Activated naive CD8-positive, alpha-beta T cell treated with anti-CD3 and anti-CD28 coated beads, Interleukin-2, amount 10 ng/mL, durations not matched to agents 7 days and 5 days (primary cell): ENCODE results near the gene RFPL2. TPM values are rescaled to one million over a fixed set of nuclear protein-coding genes. Genes with fewer than 3 reads are reported as not detected.

Source experiments
- ATAC-seq: fragments of 150-1000 bp; cut with Tn5 transposase; one replicate; pipeline ENCODE4 v1.10.0; 2021; ENCODE audit warnings: low read depth, moderate library complexity
- POLR2A ChIA-PET: fragments of 350-600 bp; sonication (Branson Sonifier 250); formaldehyde crosslinking; loops from one replicate; lab custom pipeline; 2021; ENCODE audit warnings: antibody characterized with exemption; lab: Charles Lee
- DNase-seq: peaks from one replicate; pipeline ENCODE4 v3.0.0; 2021
- H3K27ac Mint-ChIP-seq: one replicate; pipeline ENCODE4 v1.8.0; 2022; ENCODE audit warnings: mild to moderate bottlenecking, mixed read lengths
- H3K27me3 Mint-ChIP-seq: one replicate; pipeline ENCODE4 v1.8.0; 2022; ENCODE audit warnings: mild to moderate bottlenecking, moderate library complexity, mixed read lengths
- H3K36me3 Mint-ChIP-seq: one replicate; pipeline ENCODE4 v1.8.0; 2021; ENCODE audit warnings: mild to moderate bottlenecking, mixed read lengths
- H3K4me1 Mint-ChIP-seq: one replicate; pipeline ENCODE4 v1.8.0; 2021; ENCODE audit warnings: mixed read lengths
- H3K4me3 Mint-ChIP-seq: one replicate; pipeline ENCODE4 v1.8.0; 2022; ENCODE audit warnings: mild to moderate bottlenecking, moderate library complexity, mixed read lengths
- H3K9me3 Mint-ChIP-seq: one replicate; pipeline ENCODE4 v1.8.0; 2021; ENCODE audit warnings: mixed read lengths
- total RNA-seq, 2 experiments: library from RNA; stranded (reverse); gene quantifications; one replicate each; pipeline ENCODE4 v1.2.3, GENCODE V29; 2021

RFPL2 gene
- not detected for total RNA-seq

DNA sequence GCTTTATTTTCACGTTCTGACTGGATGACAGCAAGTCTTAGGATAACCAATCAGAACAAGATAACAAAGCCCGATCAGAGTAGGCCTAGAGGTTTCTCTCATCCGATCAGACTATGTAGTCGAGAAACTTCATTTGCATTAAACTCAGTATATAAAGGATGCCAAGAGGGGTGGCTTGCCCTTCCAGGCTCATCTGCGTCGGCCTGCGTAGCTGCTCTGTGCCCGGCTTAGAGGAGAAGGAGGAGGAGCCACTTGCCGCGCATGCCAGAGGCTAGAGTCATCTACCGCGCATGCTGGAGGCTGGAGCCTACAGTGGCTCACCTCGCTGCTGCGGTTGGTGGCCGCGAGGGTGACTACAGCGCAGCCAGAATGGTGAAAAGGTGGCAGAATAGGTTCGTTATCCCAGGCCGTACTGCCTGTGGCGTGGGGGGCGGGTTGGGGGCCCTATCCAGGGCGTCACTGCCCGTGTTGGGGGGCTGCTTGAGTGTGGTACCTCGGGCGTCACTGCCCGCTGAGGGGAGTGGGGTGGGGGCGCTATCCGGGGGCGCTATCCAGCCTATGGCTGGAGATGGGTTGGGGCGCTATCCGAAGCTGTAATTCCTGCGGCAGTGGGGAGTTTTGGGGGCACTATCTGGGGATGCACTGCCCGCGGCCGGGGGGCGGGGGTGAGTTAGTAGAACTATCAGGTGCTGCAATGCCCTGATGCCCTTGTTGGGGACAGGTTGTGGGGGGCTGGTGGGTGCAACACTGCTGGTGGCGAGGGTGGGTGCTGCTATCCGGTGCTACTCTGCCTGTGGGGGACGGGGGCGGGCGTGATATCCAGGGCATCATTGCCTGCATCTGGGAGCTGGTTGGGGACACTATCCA lies at the start of gene RFPL2:
Gene RFPL2, minus strand, starts transcription at position 218 of the 867 bp plus-strand sequence. CDS start 2,622 bp downstream, outside the sequence.
- POLR2A ChIA-PET: no interaction called here
- peak; percentile 31 for ATAC-seq
- Mint-ChIP-seq H3K4me1 (peaks cover 21% of the 10 kb centered on the region), H3K4me3 (peak within 1 kb of the TSS; percentile 68), H3K27ac (peak within 1 kb of the TSS; percentile 31), H3K9me3 (no peaks in the 10 kb centered on the region), H3K36me3 (no peaks in the 10 kb centered on the region), H3K27me3 (peaks cover 29% of the 10 kb centered on the region)
- no peak for DNase-seq

GRCh38 chr22:32249231-32249630 lies 44.4 kb upstream of the RFPL2 start:
- POLR2A ChIA-PET: no interaction called here
- Mint-ChIP-seq H3K9me3 (no peaks in the 10 kb centered on the region), H3K36me3 (no peaks in the 10 kb centered on the region), H3K4me1 (no peaks in the 10 kb centered on the region), H3K4me3 (no peak overlapping the region), H3K27me3 (peaks cover 64% of the 10 kb centered on the region), H3K27ac (no peak overlapping the region)
- no peak for ATAC-seq
- no peak for DNase-seq

- H3K9me3 Mint-ChIP-seq: no peaks in the 10 kb centered on the region
- POLR2A ChIA-PET: interaction anchor here (0.5 kb wide), 1 partner anchor 608 kb away, joined by 3 read pairs; no protein-coding TSS in a partner anchor
- DNase-seq: no peak
- H3K27ac Mint-ChIP-seq: no peak overlapping the region
- no peaks in the 10 kb centered on the region for H3K4me1 Mint-ChIP-seq
- H3K4me3 Mint-ChIP-seq: no peak overlapping the region
- ATAC-seq: no peak
- peaks cover 63% of the 10 kb centered on the region for H3K27me3 Mint-ChIP-seq
- no peaks in the 10 kb centered on the region for H3K36me3 Mint-ChIP-seq
Observed at GRCh38 chr22:32248276-32248675, 43.4 kb upstream of the RFPL2 start.

- Mint-ChIP-seq H3K27ac (no peak overlapping the region), H3K4me3 (no peak overlapping the region), H3K36me3 (no peaks in the 10 kb centered on the region), H3K4me1 (no peaks in the 10 kb centered on the region), H3K9me3 (no peaks in the 10 kb centered on the region), H3K27me3 (peaks cover 51% of the 10 kb centered on the region)
- ATAC-seq (no peak), DNase-seq (no peak)
- POLR2A ChIA-PET: no interaction called here
Observed at GRCh38 chr22:32246166-32246565, 41.3 kb upstream of the RFPL2 start.

DNA sequence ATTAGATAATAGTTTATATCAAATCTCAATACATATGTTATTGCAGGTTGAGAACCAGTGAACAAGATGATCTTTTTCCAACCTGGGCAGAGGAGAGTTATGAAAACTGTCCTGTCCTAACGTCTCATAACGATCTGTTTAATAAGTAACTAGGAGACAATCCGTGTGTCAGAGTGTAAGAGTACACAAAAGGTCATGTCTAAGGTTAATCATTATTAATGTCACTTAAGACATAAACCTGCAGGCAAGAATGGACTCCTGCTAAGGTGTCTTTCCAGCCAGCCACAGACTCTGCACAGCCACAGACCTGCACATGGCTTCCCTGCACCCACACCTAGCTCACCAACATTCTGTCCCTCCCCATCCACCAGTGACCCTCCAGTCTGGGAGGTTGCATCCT lies 40.2 kb upstream of the RFPL2 start:
- ATAC-seq (no peak), DNase-seq (no peak)
- no peak overlapping the region for H3K27ac Mint-ChIP-seq
- peaks cover 49% of the 10 kb centered on the region for H3K27me3 Mint-ChIP-seq
- no peak overlapping the region for H3K4me3 Mint-ChIP-seq
- no peaks in the 10 kb centered on the region for H3K9me3 Mint-ChIP-seq
- no peaks in the 10 kb centered on the region for H3K36me3 Mint-ChIP-seq
- H3K4me1 Mint-ChIP-seq: no peaks in the 10 kb centered on the region
- POLR2A ChIA-PET: no interaction called here

GRCh38 chr22:32244547-32244946 lies 39.7 kb upstream of the RFPL2 start:
- H3K9me3 Mint-ChIP-seq: no peaks in the 10 kb centered on the region
- no peak for DNase-seq
- ATAC-seq: no peak
- no peaks in the 10 kb centered on the region for H3K4me1 Mint-ChIP-seq
- no peak overlapping the region for H3K27ac Mint-ChIP-seq
- no peak overlapping the region for H3K4me3 Mint-ChIP-seq
- POLR2A ChIA-PET: no interaction called here
- peaks cover 45% of the 10 kb centered on the region for H3K27me3 Mint-ChIP-seq
- H3K36me3 Mint-ChIP-seq: no peaks in the 10 kb centered on the region

- H3K4me1 Mint-ChIP-seq: no peaks in the 10 kb centered on the region
- no peaks in the 10 kb centered on the region for H3K9me3 Mint-ChIP-seq
- H3K36me3 Mint-ChIP-seq: no peaks in the 10 kb centered on the region
- DNase-seq (no peak), ATAC-seq (no peak)
- peaks cover 42% of the 10 kb centered on the region for H3K27me3 Mint-ChIP-seq
- no peak overlapping the region for H3K4me3 Mint-ChIP-seq
- no peak overlapping the region for H3K27ac Mint-ChIP-seq
- POLR2A ChIA-PET: no interaction called here
Observed at GRCh38 chr22:32240461-32240860, 35.6 kb upstream of the RFPL2 start.

GRCh38 chr22:32237906-32238305 lies 33.0 kb upstream of the RFPL2 start:
- DNase-seq: no peak
- Mint-ChIP-seq H3K9me3 (no peaks in the 10 kb centered on the region), H3K36me3 (no peaks in the 10 kb centered on the region), H3K4me3 (no peak overlapping the region), H3K27ac (no peak overlapping the region), H3K27me3 (peaks cover 49% of the 10 kb centered on the region), H3K4me1 (no peaks in the 10 kb centered on the region)
- POLR2A ChIA-PET: no interaction called here
- ATAC-seq: no peak

- no peak for ATAC-seq
- Mint-ChIP-seq H3K27me3 (peaks cover 54% of the 10 kb centered on the region), H3K36me3 (no peaks in the 10 kb centered on the region), H3K27ac (no peak overlapping the region), H3K9me3 (no peaks in the 10 kb centered on the region), H3K4me1 (no peaks in the 10 kb centered on the region), H3K4me3 (no peak overlapping the region)
- POLR2A ChIA-PET: no interaction called here
- no peak for DNase-seq
Observed at GRCh38 chr22:32236970-32237369, 32.1 kb upstream of the RFPL2 start.

- H3K27me3 Mint-ChIP-seq: peaks cover 62% of the 10 kb centered on the region
- DNase-seq (no peak), ATAC-seq (no peak)
- POLR2A ChIA-PET: no interaction called here
- H3K36me3 Mint-ChIP-seq: no peaks in the 10 kb centered on the region
- H3K4me3 Mint-ChIP-seq: no peak overlapping the region
- H3K27ac Mint-ChIP-seq: no peak overlapping the region
- H3K4me1 Mint-ChIP-seq: no peaks in the 10 kb centered on the region
- no peaks in the 10 kb centered on the region for H3K9me3 Mint-ChIP-seq
Observed at GRCh38 chr22:32233091-32233490, 28.2 kb upstream of the RFPL2 start.

GRCh38 chr22:32232191-32232830 lies 27.4 kb upstream of the RFPL2 start:
- no peak for DNase-seq
- Mint-ChIP-seq H3K4me1 (no peaks in the 10 kb centered on the region), H3K27ac (no peak overlapping the region), H3K27me3 (peaks cover 57% of the 10 kb centered on the region), H3K9me3 (no peaks in the 10 kb centered on the region), H3K36me3 (no peaks in the 10 kb centered on the region), H3K4me3 (no peak overlapping the region)
- POLR2A ChIA-PET: no interaction called here
- no peak for ATAC-seq

DNA sequence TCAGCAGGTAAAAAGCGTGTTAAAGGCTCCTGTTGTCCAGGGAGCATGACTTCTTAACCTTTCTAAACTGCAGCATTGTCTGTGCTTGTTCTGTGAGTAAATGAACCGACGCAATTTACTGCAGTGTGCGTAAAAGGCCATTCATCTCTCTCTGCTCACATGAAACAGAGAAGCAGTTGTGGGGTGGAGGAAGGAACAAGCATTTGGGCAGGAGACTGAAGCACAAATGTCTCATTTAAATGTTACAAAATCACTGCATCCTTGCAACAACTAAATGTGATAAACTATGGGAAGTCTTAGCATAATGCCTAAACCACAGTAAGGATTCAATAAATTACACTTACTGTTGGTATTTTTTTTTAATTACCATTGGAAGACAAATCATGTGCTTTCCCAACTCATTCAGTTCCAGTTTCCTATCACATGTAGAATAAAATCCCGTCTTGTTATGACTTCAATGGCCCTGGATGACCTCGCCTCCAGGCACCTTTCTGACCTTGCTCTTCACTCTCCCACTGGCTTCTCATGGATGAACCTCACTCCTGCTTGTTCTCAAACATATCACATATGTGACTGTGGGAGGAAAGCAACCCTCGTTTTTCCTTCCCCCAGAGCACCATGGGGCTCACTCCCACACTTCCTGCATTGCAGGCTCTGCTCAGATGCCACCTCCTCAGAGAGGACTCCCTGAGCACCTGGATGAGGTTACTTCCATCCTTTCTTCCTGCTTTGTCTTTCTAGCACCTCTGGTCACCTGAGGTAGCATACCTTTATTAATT lies 21.6 kb upstream of the RFPL2 start:
- H3K27me3 Mint-ChIP-seq: peaks cover 49% of the 10 kb centered on the region
- H3K4me1 Mint-ChIP-seq: no peaks in the 10 kb centered on the region
- DNase-seq (no peak), ATAC-seq (no peak)
- no peaks in the 10 kb centered on the region for H3K36me3 Mint-ChIP-seq
- H3K27ac Mint-ChIP-seq: no peak overlapping the region
- H3K4me3 Mint-ChIP-seq: no peak overlapping the region
- POLR2A ChIA-PET: no interaction called here
- H3K9me3 Mint-ChIP-seq: no peaks in the 10 kb centered on the region

DNA sequence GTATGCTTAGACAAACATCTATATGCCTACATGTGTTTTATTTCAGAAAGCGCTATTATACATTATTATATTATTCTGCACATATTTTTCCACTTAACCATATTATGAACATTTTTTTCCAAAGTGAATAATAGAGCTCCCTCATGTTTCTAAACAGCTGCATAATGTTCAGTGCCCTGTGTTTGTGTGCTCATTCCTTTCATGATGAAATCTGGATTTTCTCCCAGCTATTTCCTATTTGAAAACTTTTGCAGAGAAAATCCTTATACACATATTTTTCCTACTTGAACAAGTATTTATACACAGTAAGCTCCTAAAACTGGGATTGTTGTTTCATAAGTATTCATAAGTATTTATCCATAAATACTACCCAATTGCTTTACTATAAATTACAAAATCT lies 18.1 kb upstream of the RFPL2 start:
- ATAC-seq (no peak), DNase-seq (no peak)
- no peaks in the 10 kb centered on the region for H3K4me1 Mint-ChIP-seq

More for the DNA sequence above, 18.1 kb upstream of the RFPL2 start:
- POLR2A ChIA-PET: interaction anchor here (0.6 kb wide), 1 partner anchor 251 kb away, joined by 3 read pairs; no protein-coding TSS in a partner anchor
- no peaks in the 10 kb centered on the region for H3K36me3 Mint-ChIP-seq
- peaks cover 36% of the 10 kb centered on the region for H3K27me3 Mint-ChIP-seq
- no peaks in the 10 kb centered on the region for H3K9me3 Mint-ChIP-seq
- no peak overlapping the region for H3K4me3 Mint-ChIP-seq
- no peak overlapping the region for H3K27ac Mint-ChIP-seq
